HEK293 (cell line): ENCODE data around the gene DNAJB6.

Experiments
- CTCF ChIA-PET: fragments of 350-600 bp; formaldehyde crosslinking; extraction: SDS; loops from one replicate; lab custom pipeline; 2021; ENCODE audit warnings: antibody characterized with exemption; lab: Yijun Ruan, JAX
- POLR2A ChIA-PET: fragments of 300-600 bp; formaldehyde crosslinking; extraction: SDS; loops from one replicate; lab custom pipeline; 2020; ENCODE audit warnings: antibody characterized with exemption, inconsistent platforms; lab: Yijun Ruan, JAX
- H3K27ac ChIP-seq: fragments of 200-500 bp; sonication (Bioruptor generic); 2 replicates; pipeline ENCODE4 v1.5.1; 2014; ENCODE audit warnings: low read depth, low read length, control low read depth, inconsistent platforms; ENCODE audit errors: extremely low read depth
- H3K36me3 ChIP-seq, 2 experiments: fragments of 200-500 bp in 1 of 2; sonication (Bioruptor generic) in 1 of 2; 1 replicate in 1 of 2; 2 replicates in 1 of 2; pipeline ENCODE4 v1.5.1; 2014 to 2017; ENCODE audit warnings: inconsistent platforms in 2 of 2, low read length in 2 of 2; ENCODE audit not compliant: control insufficient read depth in 2 of 2, insufficient read depth in 1 of 2
- H3K4me1 ChIP-seq: fragments of 200-500 bp; sonication (Bioruptor generic); 2 replicates; pipeline ENCODE4 v1.5.1; 2014; ENCODE audit warnings: mild to moderate bottlenecking, low read length, inconsistent platforms; ENCODE audit not compliant: control insufficient read depth, insufficient read depth
- H3K4me3 ChIP-seq: 2 replicates; pipeline ENCODE4 v1.5.1; 2011; ENCODE audit warnings: low read depth, mild to moderate bottlenecking, control low read depth, low read length, moderate library complexity
- H3K9me3 ChIP-seq: fragments of 200-500 bp; sonication (Bioruptor generic); 2 replicates; pipeline ENCODE4 v1.5.1; 2014; ENCODE audit warnings: low read depth, low read length, inconsistent platforms; ENCODE audit not compliant: control insufficient read depth, insufficient read depth
- BCL11A ChIP-seq: fragments of 450-650 bp; formaldehyde crosslinking; IDR thresholded peaks from 2 replicates; pipeline ENCODE4 v1.5.1; 2016; ENCODE audit warnings: low read depth, missing biosample characterization, missing genetic modification characterization
- BCL6B ChIP-seq: fragments of 450-650 bp; formaldehyde crosslinking; IDR thresholded peaks from 2 replicates; pipeline ENCODE4 v1.5.1; 2017; ENCODE audit warnings: missing biosample characterization, missing genetic modification characterization
- GLI4 ChIP-seq: fragments of 450-650 bp; formaldehyde crosslinking; IDR thresholded peaks from 2 replicates; pipeline ENCODE4 v1.5.1; 2016; ENCODE audit warnings: missing biosample characterization, missing genetic modification characterization
- IKZF3 ChIP-seq: fragments of 450-650 bp; IDR thresholded peaks from 2 replicates; pipeline ENCODE4 v1.5.0; 2018; ENCODE audit warnings: missing biosample characterization, mild to moderate bottlenecking, missing genetic modification characterization, moderate library complexity
- KLF1 ChIP-seq: fragments of 450-650 bp; formaldehyde crosslinking; IDR thresholded peaks from 2 replicates; pipeline ENCODE4 v1.5.1; 2016; ENCODE audit warnings: missing biosample characterization, missing genetic modification characterization
- PRDM4 ChIP-seq: fragments of 450-650 bp; formaldehyde crosslinking; IDR thresholded peaks from 2 replicates; pipeline ENCODE4 v1.5.1; 2017; ENCODE audit warnings: missing biosample characterization, missing genetic modification characterization
- SP3 ChIP-seq: fragments of 450-650 bp; formaldehyde crosslinking; IDR thresholded peaks from 2 replicates; pipeline ENCODE4 v1.5.1; 2016; ENCODE audit warnings: missing biosample characterization, missing genetic modification characterization
- ZBTB49 ChIP-seq: fragments of 450-650 bp; formaldehyde crosslinking; IDR thresholded peaks from 2 replicates; pipeline ENCODE4 v1.5.1; 2016; ENCODE audit warnings: missing biosample characterization, missing genetic modification characterization, low read depth
- ZNF114 ChIP-seq: fragments of 450-650 bp; formaldehyde crosslinking; IDR thresholded peaks from 2 replicates; pipeline ENCODE4 v1.5.0; 2017; ENCODE audit warnings: missing biosample characterization, missing genetic modification characterization
- ZNF157 ChIP-seq: fragments of 450-650 bp; formaldehyde crosslinking; IDR thresholded peaks from 2 replicates; pipeline ENCODE4 v1.5.1; 2016; ENCODE audit warnings: missing biosample characterization, missing genetic modification characterization
- ZNF202 ChIP-seq: fragments of 450-650 bp; formaldehyde crosslinking; IDR thresholded peaks from 2 replicates; pipeline ENCODE4 v1.5.1; 2016; ENCODE audit warnings: missing biosample characterization, missing genetic modification characterization, borderline replicate concordance
- ZNF274 ChIP-seq, 2 experiments: fragments of 200-500 bp in 1 of 2; fragments of 450-650 bp in 1 of 2; sonication (Bioruptor generic) in 1 of 2; formaldehyde crosslinking in 1 of 2; IDR thresholded peaks; 2 replicates each; pipeline versions ENCODE4 v1.5.1 to v1.6.1; 2014 to 2016; ENCODE audit warnings: borderline replicate concordance in 1 of 2, inconsistent platforms in 1 of 2, low read length in 1 of 2, missing biosample characterization in 1 of 2, missing genetic modification characterization in 1 of 2
- ZNF324 ChIP-seq: fragments of 450-650 bp; formaldehyde crosslinking; IDR thresholded peaks from 2 replicates; pipeline ENCODE4 v1.5.1; 2016; ENCODE audit warnings: missing biosample characterization, missing genetic modification characterization
- ZNF571 ChIP-seq: fragments of 450-650 bp; formaldehyde crosslinking; IDR thresholded peaks from 2 replicates; pipeline ENCODE4 v1.5.0; 2017; ENCODE audit warnings: missing biosample characterization, missing genetic modification characterization
- ZNF76 ChIP-seq: fragments of 450-650 bp; formaldehyde crosslinking; IDR thresholded peaks from 2 replicates; pipeline ENCODE4; 2016; ENCODE audit warnings: low read depth, missing biosample characterization, missing genetic modification characterization, borderline replicate concordance
- ZNF776 ChIP-seq: fragments of 450-650 bp; formaldehyde crosslinking; IDR thresholded peaks from 2 replicates; pipeline ENCODE4 v1.5.0; 2017; ENCODE audit warnings: missing biosample characterization, missing genetic modification characterization, borderline replicate concordance
- ZNF791 ChIP-seq: fragments of 450-650 bp; formaldehyde crosslinking; IDR thresholded peaks from 2 replicates; pipeline ENCODE4 v1.5.1; 2016; ENCODE audit warnings: missing biosample characterization, missing genetic modification characterization
- ZNF792 ChIP-seq: fragments of 450-650 bp; formaldehyde crosslinking; IDR thresholded peaks from 2 replicates; pipeline ENCODE4 v1.5.1; 2016; ENCODE audit warnings: missing biosample characterization, missing genetic modification characterization
- ZNF837 ChIP-seq: fragments of 450-650 bp; formaldehyde crosslinking; IDR thresholded peaks from 2 replicates; pipeline ENCODE4 v1.5.1; 2016; ENCODE audit warnings: missing biosample characterization, missing genetic modification characterization
- ZSCAN23 ChIP-seq: fragments of 450-650 bp; formaldehyde crosslinking; IDR thresholded peaks from 2 replicates; pipeline ENCODE4 v1.5.1; 2016; ENCODE audit warnings: missing biosample characterization, missing genetic modification characterization

DNAJB6 gene

GRCh38 chr7:157465891-157466866, 129.4 kb downstream of the DNAJB6 start:
- H3K4me3 ChIP-seq: no peak overlapping the region
- no peak overlapping the region for H3K27ac ChIP-seq
- ChIA-PET POLR2A (no interaction called here), CTCF (interaction anchor here (1.4 kb wide), 1 partner anchor 8 kb away, joined by 3 read pairs; no protein-coding TSS in a partner anchor)
- H3K36me3 ChIP-seq: no peaks in the 10 kb centered on the region
- H3K4me1 ChIP-seq: no peaks in the 10 kb centered on the region
- TF ChIP-seq PRDM4 (tag by site-specific recombination) (no peak), GLI4 (no peak), ZNF324 (tag by site-specific recombination) (no peak), ZNF157 (tag by site-specific recombination) (no peak), ZNF274 (IDR thresholded peaks at IDR 0.05; ENCODE audit: low read length) (no peak), ZNF274 (tag by site-specific recombination; IDR thresholded peaks at IDR 0.05; ENCODE audit: borderline replicate concordance) (no peak), ZNF114 (tag by site-specific recombination) (no peak), ZNF202 (tag by site-specific recombination) (no peak), ZNF776 (tag by site-specific recombination) (no peak), BCL6B (no peak), SP3 (no peak), ZNF792 (tag by site-specific recombination) (no peak), ZNF837 (tag by site-specific recombination) (no peak), KLF1 (tag by site-specific recombination) (no peak), ZNF791 (no peak), ZNF76 (tag by site-specific recombination) (no peak), BCL11A (no peak), IKZF3 (tag by site-specific recombination) (no peak), ZBTB49 (tag by site-specific recombination) (no peak), ZNF571 (tag by site-specific recombination) (no peak), ZSCAN23 (tag by site-specific recombination) (no peak)
- H3K9me3 ChIP-seq: no peaks in the 10 kb centered on the region
